Measurements from ENCODE around the gene WFDC1. TPM values are rescaled to one million over a fixed set of nuclear protein-coding genes. Genes with fewer than 3 reads are reported as not detected.
"Not testable (repeated sequence)": the region's sequence is repeated elsewhere in the genome, so short reads cannot be mapped to it uniquely, and the experiment has no call there.

WFDC1 gene
- total and polyA plus RNA-seq, 2 of the 4 experiments (the other 2 are of a cell fraction): 4.7 to 6.8 TPM

DNA sequence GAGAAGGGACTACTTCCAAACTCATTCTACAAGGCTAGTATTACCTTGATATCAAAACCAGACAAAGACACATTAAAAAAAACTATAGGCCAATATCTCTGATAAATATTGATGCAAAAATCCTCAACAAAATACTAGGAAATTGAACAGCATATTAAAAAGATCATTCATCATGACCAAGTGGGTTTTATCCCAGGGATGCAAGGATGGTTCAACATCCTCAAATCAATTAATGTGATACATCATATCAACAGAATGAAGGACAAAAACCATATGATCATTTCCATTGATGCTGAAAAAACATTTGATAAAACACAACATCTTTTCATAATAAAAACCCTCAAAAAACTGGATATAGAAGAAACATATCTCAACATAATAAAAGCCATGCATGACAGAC lies 42.6 kb downstream of the WFDC1 start:
- H4K20me1 ChIP-seq (ENCODE audit: insufficient read depth, low read length); H4K5ac ChIP-seq (ENCODE audit: low read depth, low read length); H2BK120ac ChIP-seq (ENCODE audit: low read depth, low read length); ATAC-seq (ENCODE audit: low read depth); H2AFZ ChIP-seq (replicated peaks; ENCODE audit: low read length, poor library complexity); H3K4me1 ChIP-seq (ENCODE audit: control insufficient read depth, insufficient read depth, low read length); BruUV-seq (replicated peaks); H3K9me3 ChIP-seq (ENCODE audit: control insufficient read depth, insufficient read depth, low read length); H2AK9ac ChIP-seq (replicated peaks; ENCODE audit: low read depth, low read length, poor library complexity); CTCF ChIA-PET; dilution Hi-C loops (cut with HindIII; ENCODE audit: low sequenced_read_pairs, unreplicated experiment); H4K8ac ChIP-seq (ENCODE audit: low read depth in 2 of 2, low read length in 2 of 2); H2BK5ac ChIP-seq (ENCODE audit: low read depth, low read length, poor library complexity, severe bottlenecking); H3K79me1 ChIP-seq (ENCODE audit: low read depth in 1 of 2, low read length in 2 of 2); H3K9me1 ChIP-seq (ENCODE audit: insufficient read depth, low read length); in situ Hi-C loops (cut with MboI; ENCODE audit: low sequenced_read_pairs); H3K18ac ChIP-seq (ENCODE audit: low read depth, low read length); H2AK5ac ChIP-seq (ENCODE audit: low read depth, low read length); H3K14ac ChIP-seq (replicated peaks; ENCODE audit: low read depth, low read length); H3K4me2 ChIP-seq (ENCODE audit: low read depth, low read length); H3K23ac ChIP-seq (ENCODE audit: low read depth, low read length); DNase-seq; H4K91ac ChIP-seq (ENCODE audit: insufficient read depth, low read depth, low read length); H3K4ac ChIP-seq (ENCODE audit: low read depth, low read length); H3K56ac ChIP-seq (ENCODE audit: extremely low read depth, insufficient read depth, low read length); H3K4me3 ChIP-seq (ENCODE audit: insufficient read depth, low read depth, low read length); H3K36me3 ChIP-seq (ENCODE audit: control insufficient read depth, insufficient read depth, low read length); POLR2A ChIA-PET (ENCODE audit: unreplicated experiment); H2BK20ac ChIP-seq (ENCODE audit: low read depth, low read length); H3K9ac ChIP-seq (ENCODE audit: low read depth, low read length); H3K27ac ChIP-seq (ENCODE audit: insufficient read depth, low read length); H2BK15ac ChIP-seq (ENCODE audit: low read depth, low read length); intact Hi-C loops (cut with micrococcal nuclease): not testable (repeated sequence)
- H3K27me3 ChIP-seq (ENCODE audit: control insufficient read depth, insufficient read depth, low read length): peaks cover 20% of the 10 kb centered on the region

Data from IMR-90 (cell line).